Natural killer cell (primary cell): ENCODE measurements around the gene ACP2. TPM values are rescaled to one million over a fixed set of nuclear protein-coding genes. Genes with fewer than 3 reads are reported as not detected.

ENCODE experiments used
- ATAC-seq, 3 donors: fragments of 150-1000 bp in 2 of 3; fragments of 200-7000 bp in 1 of 3; cut with Tn5 transposase; 1 replicate in 1 of 3; 2 replicates in 2 of 3; pipeline ENCODE4 v1.10.0; 2021; ENCODE audit warnings: mild to moderate bottlenecking in 2 of 3, moderate library complexity in 2 of 3
- DNase-seq, 2 donors: peaks; one replicate each; pipeline versions ENCODE4 v3.0.0 to v3.0.0-alpha.2; 2013 to 2021; ENCODE audit warnings: mixed read lengths in 1 of 2
- H3K27ac ChIP-seq: one replicate; pipeline ENCODE4 v1.5.1; 2013; ENCODE audit warnings: mild to moderate bottlenecking, low read length
- H3K27me3 ChIP-seq: one replicate; pipeline ENCODE4 v1.6.1; 2013; ENCODE audit warnings: low read length; ENCODE audit not compliant: control insufficient read depth, insufficient read depth
- H3K36me3 ChIP-seq: one replicate; pipeline ENCODE4 v1.6.1; 2013; ENCODE audit warnings: low read length; ENCODE audit not compliant: control insufficient read depth, insufficient read depth
- H3K4me1 ChIP-seq: one replicate; pipeline ENCODE4 v1.6.1; 2013; ENCODE audit warnings: low read length; ENCODE audit not compliant: control insufficient read depth, insufficient read depth
- H3K4me3 ChIP-seq: one replicate; pipeline ENCODE4 v1.5.1; 2013; ENCODE audit warnings: low read length
- H3K9me3 ChIP-seq: one replicate; pipeline ENCODE4 v1.6.1; 2013; ENCODE audit warnings: low read length; ENCODE audit not compliant: control insufficient read depth, insufficient read depth
- H3K27ac Mint-ChIP-seq, 2 donors: one replicate each; pipeline ENCODE4 v1.8.0; 2022; ENCODE audit warnings: mild to moderate bottlenecking in 2 of 2, mixed read lengths in 2 of 2, moderate library complexity in 1 of 2
- H3K27me3 Mint-ChIP-seq, 2 donors: one replicate each; pipeline ENCODE4 v1.8.0; 2022; ENCODE audit warnings: low read depth in 2 of 2, mixed read lengths in 2 of 2
- H3K36me3 Mint-ChIP-seq: one replicate; pipeline ENCODE4 v1.8.0; 2022; ENCODE audit warnings: mixed read lengths
- H3K4me1 Mint-ChIP-seq, 2 donors: one replicate each; pipeline ENCODE4 v1.8.0; 2022; ENCODE audit warnings: mixed read lengths in 2 of 2
- H3K4me3 Mint-ChIP-seq: one replicate; pipeline ENCODE4 v1.8.0; 2022; ENCODE audit warnings: mild to moderate bottlenecking, moderate library complexity, mixed read lengths
- H3K9me3 Mint-ChIP-seq, 2 donors: one replicate each; pipeline ENCODE4 v1.8.0; 2022; ENCODE audit warnings: mixed read lengths in 2 of 2
- CTCF ChIP-seq: fragments of 200-600 bp; IDR thresholded peaks from one replicate; pipeline ENCODE4 v1.8.0; 2022; ENCODE audit warnings: antibody characterized with exemption
- WGBS: methylation state at CpG from one replicate; pipeline ENCODE4 v1.1.7; 2013; ENCODE audit warnings: missing lambda C conversion rate; ENCODE audit not compliant: insufficient coverage; 5-methylcytosine and 5-hydroxymethylcytosine counted together
- intact Hi-C: fragments of 100-400 bp; cut with micrococcal nuclease; formaldehyde crosslinking; loops from one replicate; pipeline ENCODE4 v1.14.2; 2022
- total RNA-seq, 4 donors: library from RNA; stranded (reverse); fragments of 120-200 nt in 1 of 4; gene quantifications; one replicate each; pipeline versions ENCODE4 v1.2.3 to v1.2.4, GENCODE V29; 2013 to 2022

The ACP2 gene
- total RNA-seq, 3 donors from 2014 or later (not counting 1 experiment from before 2014, with no cell fraction given): 15.5 to 21.9 (median 16.8) TPM

GRCh38 chr11:47256374-47256773, 7.8 kb upstream of the ACP2 start:
- intact Hi-C loops: loop anchor here (5.0 kb wide), 1 partner anchor 151 kb away; the partner anchor contains the start of gene SLC39A13

GRCh38 chr11:47254386-47254785, 5.8 kb upstream of the ACP2 start:
- no peak for TF ChIP-seq CTCF
- Histone ChIP-seq H3K27ac (no peak overlapping the region), H3K4me3 (no peak overlapping the region), H3K27me3 (no peaks in the 10 kb centered on the region), H3K4me1 (peaks cover 30% of the 10 kb centered on the region), H3K9me3 (no peaks in the 10 kb centered on the region), H3K36me3 (no peaks in the 10 kb centered on the region)
- intact Hi-C loops: no loop called here
- Mint-ChIP-seq H3K4me3 (no peak overlapping the region), H3K4me1 (peaks cover 12 to 31% of the 10 kb centered on the region in 2 donors), H3K9me3 (no peaks in the 10 kb centered on the region), H3K27ac (no peak overlapping the region), H3K27me3 (no peaks in the 10 kb centered on the region), H3K36me3 (no peaks in the 10 kb centered on the region)
- ATAC-seq (no peak), DNase-seq (no peak)
- 78% methylated on average over 3 of the region's 3 CpGs for WGBS

More at GRCh38 chr11:47256374-47256773, 7.8 kb upstream of the ACP2 start:
- Mint-ChIP-seq H3K9me3 (no peaks in the 10 kb centered on the region), H3K4me1 (peaks cover 22 to 35% of the 10 kb centered on the region in 2 donors), H3K27ac (no peak overlapping the region), H3K36me3 (no peaks in the 10 kb centered on the region), H3K4me3 (peak overlapping the region; percentile 25), H3K27me3 (no peaks in the 10 kb centered on the region)
- Histone ChIP-seq H3K27ac (no peak overlapping the region), H3K4me3 (no peak overlapping the region), H3K36me3 (no peaks in the 10 kb centered on the region), H3K9me3 (no peaks in the 10 kb centered on the region), H3K4me1 (peaks cover 33% of the 10 kb centered on the region), H3K27me3 (no peaks in the 10 kb centered on the region)
- DNase-seq (no peak), ATAC-seq (no peak)
- WGBS: 95% methylated on average over 6 of the region's 6 CpGs
- TF ChIP-seq CTCF: no peak

GRCh38 chr11:47253660-47254059, 5.0 kb upstream of the ACP2 start:
- H3K27ac ChIP-seq: no peak overlapping the region

More at GRCh38 chr11:47253660-47254059, 5.0 kb upstream of the ACP2 start:
- no peak for TF ChIP-seq CTCF
- Mint-ChIP-seq H3K9me3 (no peaks in the 10 kb centered on the region), H3K36me3 (no peaks in the 10 kb centered on the region), H3K27ac (no peak overlapping the region), H3K27me3 (no peaks in the 10 kb centered on the region), H3K4me1 (peaks cover 15 to 32% of the 10 kb centered on the region in 2 donors), H3K4me3 (no peak overlapping the region)
- Histone ChIP-seq H3K9me3 (no peaks in the 10 kb centered on the region), H3K4me3 (no peak overlapping the region), H3K36me3 (no peaks in the 10 kb centered on the region), H3K4me1 (peaks cover 27% of the 10 kb centered on the region), H3K27me3 (no peaks in the 10 kb centered on the region)
- intact Hi-C loops: no loop called here
- no peak for DNase-seq
- 90% methylated on average over 2 of the region's 2 CpGs for WGBS
- no peak for ATAC-seq
